Nephron (organoid): Measurements from ENCODE around the gene DCHS1.

ENCODE experiments used
- H3K27ac Mint-ChIP-seq, 3 experiments: 2 replicates each; pipeline ENCODE4 v1.8.0; 2020; ENCODE audit warnings: mixed read lengths in 3 of 3, mild to moderate bottlenecking in 2 of 3, moderate library complexity in 1 of 3
- H3K27me3 Mint-ChIP-seq: 2 replicates; pipeline ENCODE4 v1.8.0; 2021; ENCODE audit warnings: low read depth, mild to moderate bottlenecking, moderate library complexity, mixed read lengths
- H3K36me3 Mint-ChIP-seq: 2 replicates; pipeline ENCODE4 v1.8.0; 2020; ENCODE audit warnings: low read depth, mixed read lengths
- H3K4me1 Mint-ChIP-seq: 2 replicates; pipeline ENCODE4 v1.8.0; 2020; ENCODE audit warnings: mixed read lengths
- H3K4me3 Mint-ChIP-seq, 3 experiments: 2 replicates each; pipeline ENCODE4 v1.8.0; 2020; ENCODE audit warnings: mild to moderate bottlenecking in 3 of 3, mixed read lengths in 3 of 3, moderate library complexity in 2 of 3
- H3K9me3 Mint-ChIP-seq: 2 replicates; pipeline ENCODE4 v1.8.0; 2020; ENCODE audit warnings: mixed read lengths
- TF ChIP-seq, protein P1 (sequence below), 3 experiments: fragments of 200-600 bp; sonication (generic); IDR thresholded peaks; one replicate each; pipeline ENCODE4 v1.5.0; 2021; ENCODE audit warnings: antibody characterized with exemption in 3 of 3; ENCODE audit not compliant: unreplicated experiment in 3 of 3

DCHS1 gene

DNA sequence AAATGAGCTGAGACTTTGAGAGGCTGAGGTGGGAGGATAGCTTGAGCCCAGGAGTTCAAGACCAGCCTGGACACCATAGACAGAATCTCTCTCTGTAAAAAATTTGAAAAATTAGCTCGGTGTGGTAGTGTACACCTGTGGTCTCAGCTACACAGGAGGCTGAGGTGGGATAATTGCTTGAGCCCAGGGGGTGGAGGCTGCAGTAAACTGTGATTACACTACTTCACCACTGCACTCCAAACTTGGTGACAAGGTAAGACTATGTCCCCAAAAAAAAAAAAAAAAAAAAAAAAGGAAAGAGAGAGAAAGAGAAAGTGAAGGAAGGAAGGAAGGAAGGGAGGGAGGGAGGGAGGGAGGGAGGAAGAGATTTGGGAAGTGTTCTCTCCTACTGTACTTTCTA is 77.5 kb downstream of the DCHS1 start:
- peaks cover 28% of the 10 kb centered on the region for H3K36me3 Mint-ChIP-seq
- TF ChIP-seq, protein P1, sequence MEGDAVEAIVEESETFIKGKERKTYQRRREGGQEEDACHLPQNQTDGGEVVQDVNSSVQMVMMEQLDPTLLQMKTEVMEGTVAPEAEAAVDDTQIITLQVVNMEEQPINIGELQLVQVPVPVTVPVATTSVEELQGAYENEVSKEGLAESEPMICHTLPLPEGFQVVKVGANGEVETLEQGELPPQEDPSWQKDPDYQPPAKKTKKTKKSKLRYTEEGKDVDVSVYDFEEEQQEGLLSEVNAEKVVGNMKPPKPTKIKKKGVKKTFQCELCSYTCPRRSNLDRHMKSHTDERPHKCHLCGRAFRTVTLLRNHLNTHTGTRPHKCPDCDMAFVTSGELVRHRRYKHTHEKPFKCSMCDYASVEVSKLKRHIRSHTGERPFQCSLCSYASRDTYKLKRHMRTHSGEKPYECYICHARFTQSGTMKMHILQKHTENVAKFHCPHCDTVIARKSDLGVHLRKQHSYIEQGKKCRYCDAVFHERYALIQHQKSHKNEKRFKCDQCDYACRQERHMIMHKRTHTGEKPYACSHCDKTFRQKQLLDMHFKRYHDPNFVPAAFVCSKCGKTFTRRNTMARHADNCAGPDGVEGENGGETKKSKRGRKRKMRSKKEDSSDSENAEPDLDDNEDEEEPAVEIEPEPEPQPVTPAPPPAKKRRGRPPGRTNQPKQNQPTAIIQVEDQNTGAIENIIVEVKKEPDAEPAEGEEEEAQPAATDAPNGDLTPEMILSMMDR (IDR thresholded peaks at IDR 0.05; ENCODE audit: unreplicated experiment in 3 of 3) = no peak
- H3K27me3 Mint-ChIP-seq = no peaks in the 10 kb centered on the region
- peak overlapping the region in 1 of 3 experiments; percentile 88 for H3K27ac Mint-ChIP-seq
- H3K4me1 Mint-ChIP-seq = peaks cover 22% of the 10 kb centered on the region
- H3K4me3 Mint-ChIP-seq = no peak overlapping the region
- peaks cover 12% of the 10 kb centered on the region for H3K9me3 Mint-ChIP-seq

- Mint-ChIP-seq H3K4me3 (no peak overlapping the region), H3K9me3 (no peaks in the 10 kb centered on the region), H3K27me3 (no peaks in the 10 kb centered on the region), H3K36me3 (peaks cover 28% of the 10 kb centered on the region), H3K27ac (peak overlapping the region; percentile 68 to 88 (median 87)), H3K4me1 (peaks cover 31% of the 10 kb centered on the region)
- TF ChIP-seq, protein P1 (IDR thresholded peaks at IDR 0.05; ENCODE audit: unreplicated experiment in 3 of 3) = no peak
Observed at GRCh38 chr11:6576471-6577373, 78.9 kb downstream of the DCHS1 start.

- Mint-ChIP-seq H3K4me1 (peaks cover 31% of the 10 kb centered on the region), H3K4me3 (no peak overlapping the region), H3K27ac (peak overlapping the region; percentile 29 to 88 (median 87)), H3K9me3 (no peaks in the 10 kb centered on the region), H3K27me3 (no peaks in the 10 kb centered on the region), H3K36me3 (peaks cover 25% of the 10 kb centered on the region)
- TF ChIP-seq, protein P1 (IDR thresholded peaks at IDR 0.05; ENCODE audit: unreplicated experiment in 3 of 3) = no peak
Observed at GRCh38 chr11:6574816-6575715, 80.5 kb downstream of the DCHS1 start.

GRCh38 chr11:6572215-6572614 is 83.4 kb downstream of the DCHS1 start:
- Mint-ChIP-seq H3K4me1 (peaks cover 36% of the 10 kb centered on the region), H3K4me3 (no peak overlapping the region), H3K9me3 (no peaks in the 10 kb centered on the region), H3K27me3 (no peaks in the 10 kb centered on the region), H3K36me3 (peaks cover 24% of the 10 kb centered on the region), H3K27ac (peak overlapping the region in 1 of 3 experiments; percentile 62)
- TF ChIP-seq, protein P1 (IDR thresholded peaks at IDR 0.05; ENCODE audit: unreplicated experiment in 3 of 3) = no peak

- peak overlapping the region in 2 of 3 experiments; percentile 37 to 62 for H3K27ac Mint-ChIP-seq
- no peak overlapping the region for H3K4me3 Mint-ChIP-seq
- H3K36me3 Mint-ChIP-seq = peaks cover 24% of the 10 kb centered on the region
- TF ChIP-seq, protein P1 (IDR thresholded peaks at IDR 0.05; ENCODE audit: unreplicated experiment in 3 of 3) = no peak
- no peaks in the 10 kb centered on the region for H3K27me3 Mint-ChIP-seq
- no peaks in the 10 kb centered on the region for H3K9me3 Mint-ChIP-seq
- peaks cover 29% of the 10 kb centered on the region for H3K4me1 Mint-ChIP-seq
Observed at GRCh38 chr11:6571434-6572008, 84.1 kb downstream of the DCHS1 start.
